AG04449 (cell line): Measurements from ENCODE around the gene LRTM2.

Source experiments
- CTCF ChIA-PET: fragments of 350-600 bp; formaldehyde crosslinking; extraction: SDS; loops from one replicate; lab custom pipeline; 2021; ENCODE audit warnings: antibody characterized with exemption; lab: Yijun Ruan, JAX
- POLR2A ChIA-PET: fragments of 400-600, 350-600 bp; formaldehyde crosslinking; extraction: SDS; loops from one replicate; lab custom pipeline; 2020; ENCODE audit warnings: antibody characterized with exemption, inconsistent platforms; lab: Yijun Ruan, JAX
- DNase-seq: peaks from one replicate; pipeline ENCODE4 v3.0.0-alpha.2; 2010; ENCODE audit warnings: low read depth, low spot score
- H3K4me3 ChIP-seq: 2 replicates; pipeline ENCODE4 v1.5.1; 2011; ENCODE audit warnings: low read depth, mild to moderate bottlenecking, control low read depth, low read length
- TF ChIP-seq, protein P1 (sequence below): IDR thresholded peaks from one replicate; pipeline ENCODE4 v1.5.1; 2011; ENCODE audit warnings: mild to moderate bottlenecking, moderate library complexity, low read length, control low read depth, inconsistent platforms; ENCODE audit not compliant: insufficient read depth; ENCODE audit errors: missing control alignments

LRTM2 gene

DNA sequence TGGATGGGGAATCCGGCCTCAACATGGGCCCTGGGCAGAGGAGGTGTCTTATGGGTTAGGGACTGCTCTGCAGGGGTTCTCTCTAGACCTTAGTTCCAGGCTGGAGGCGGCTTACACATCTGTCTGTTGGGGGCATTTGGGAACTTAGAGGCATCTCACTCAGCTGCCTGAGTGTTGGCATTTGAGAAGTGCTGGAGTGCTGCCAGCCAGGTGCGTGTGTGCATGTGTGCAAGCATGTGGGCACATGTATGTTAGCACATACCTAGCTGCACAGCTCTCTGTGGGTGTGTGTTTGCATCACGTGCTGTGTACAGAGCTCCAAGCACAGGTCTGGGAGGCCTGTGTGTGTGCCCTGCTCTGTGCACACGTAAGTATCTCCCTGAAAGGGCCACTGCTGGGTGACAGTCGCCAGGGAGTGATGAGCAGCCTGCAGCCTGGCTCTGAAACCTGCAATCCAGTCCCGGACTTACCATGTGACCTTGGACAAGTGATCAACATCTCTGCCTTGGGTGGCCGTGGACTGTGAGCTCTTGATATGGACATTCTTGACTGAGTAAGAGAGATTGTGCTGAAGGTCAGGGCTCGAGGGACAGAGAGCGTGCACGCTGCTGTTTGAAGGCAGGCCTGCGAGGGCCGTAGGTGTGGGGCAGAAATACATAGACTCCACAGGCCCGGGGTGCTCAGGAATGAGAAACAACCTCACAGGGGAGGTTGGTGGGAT, 5.2 kb downstream of the LRTM2 start:
- no peak overlapping the region for H3K4me3 ChIP-seq
- ChIA-PET CTCF (interaction anchor here (1.9 kb wide), 1 partner anchor 115 kb away, joined by 4 read pairs; no protein-coding TSS in a partner anchor), POLR2A (no interaction called here)
- no peak for DNase-seq
- TF ChIP-seq, protein P1, sequence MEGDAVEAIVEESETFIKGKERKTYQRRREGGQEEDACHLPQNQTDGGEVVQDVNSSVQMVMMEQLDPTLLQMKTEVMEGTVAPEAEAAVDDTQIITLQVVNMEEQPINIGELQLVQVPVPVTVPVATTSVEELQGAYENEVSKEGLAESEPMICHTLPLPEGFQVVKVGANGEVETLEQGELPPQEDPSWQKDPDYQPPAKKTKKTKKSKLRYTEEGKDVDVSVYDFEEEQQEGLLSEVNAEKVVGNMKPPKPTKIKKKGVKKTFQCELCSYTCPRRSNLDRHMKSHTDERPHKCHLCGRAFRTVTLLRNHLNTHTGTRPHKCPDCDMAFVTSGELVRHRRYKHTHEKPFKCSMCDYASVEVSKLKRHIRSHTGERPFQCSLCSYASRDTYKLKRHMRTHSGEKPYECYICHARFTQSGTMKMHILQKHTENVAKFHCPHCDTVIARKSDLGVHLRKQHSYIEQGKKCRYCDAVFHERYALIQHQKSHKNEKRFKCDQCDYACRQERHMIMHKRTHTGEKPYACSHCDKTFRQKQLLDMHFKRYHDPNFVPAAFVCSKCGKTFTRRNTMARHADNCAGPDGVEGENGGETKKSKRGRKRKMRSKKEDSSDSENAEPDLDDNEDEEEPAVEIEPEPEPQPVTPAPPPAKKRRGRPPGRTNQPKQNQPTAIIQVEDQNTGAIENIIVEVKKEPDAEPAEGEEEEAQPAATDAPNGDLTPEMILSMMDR = no peak

DNA sequence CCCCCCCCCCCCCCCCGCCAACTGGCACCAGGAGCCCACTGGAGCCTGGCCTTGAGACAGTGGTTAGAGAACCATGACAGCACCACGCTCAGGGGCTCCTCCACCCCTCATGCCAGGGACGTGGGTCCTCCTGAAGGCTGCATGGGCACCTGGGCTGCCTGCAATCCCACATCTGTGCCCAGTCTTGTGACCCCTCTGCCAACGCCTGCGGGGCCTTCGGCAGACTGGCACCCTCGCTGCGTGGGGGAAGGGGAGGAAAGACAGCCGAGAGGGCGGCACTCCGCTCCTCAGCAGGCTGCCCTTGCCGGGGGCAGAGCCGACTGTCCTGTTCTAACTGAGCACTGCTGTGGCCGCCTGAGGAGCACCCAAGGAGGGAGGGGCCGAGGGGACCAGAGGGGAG, 6.0 kb downstream of the LRTM2 start:
- TF ChIP-seq, protein P1 = no peak
- CTCF ChIA-PET = interaction anchor here (1.9 kb wide), 1 partner anchor 114 kb away, joined by 4 read pairs; no protein-coding TSS in a partner anchor
- POLR2A ChIA-PET = no interaction called here
- H3K4me3 ChIP-seq = no peak overlapping the region
- no peak for DNase-seq

DNA sequence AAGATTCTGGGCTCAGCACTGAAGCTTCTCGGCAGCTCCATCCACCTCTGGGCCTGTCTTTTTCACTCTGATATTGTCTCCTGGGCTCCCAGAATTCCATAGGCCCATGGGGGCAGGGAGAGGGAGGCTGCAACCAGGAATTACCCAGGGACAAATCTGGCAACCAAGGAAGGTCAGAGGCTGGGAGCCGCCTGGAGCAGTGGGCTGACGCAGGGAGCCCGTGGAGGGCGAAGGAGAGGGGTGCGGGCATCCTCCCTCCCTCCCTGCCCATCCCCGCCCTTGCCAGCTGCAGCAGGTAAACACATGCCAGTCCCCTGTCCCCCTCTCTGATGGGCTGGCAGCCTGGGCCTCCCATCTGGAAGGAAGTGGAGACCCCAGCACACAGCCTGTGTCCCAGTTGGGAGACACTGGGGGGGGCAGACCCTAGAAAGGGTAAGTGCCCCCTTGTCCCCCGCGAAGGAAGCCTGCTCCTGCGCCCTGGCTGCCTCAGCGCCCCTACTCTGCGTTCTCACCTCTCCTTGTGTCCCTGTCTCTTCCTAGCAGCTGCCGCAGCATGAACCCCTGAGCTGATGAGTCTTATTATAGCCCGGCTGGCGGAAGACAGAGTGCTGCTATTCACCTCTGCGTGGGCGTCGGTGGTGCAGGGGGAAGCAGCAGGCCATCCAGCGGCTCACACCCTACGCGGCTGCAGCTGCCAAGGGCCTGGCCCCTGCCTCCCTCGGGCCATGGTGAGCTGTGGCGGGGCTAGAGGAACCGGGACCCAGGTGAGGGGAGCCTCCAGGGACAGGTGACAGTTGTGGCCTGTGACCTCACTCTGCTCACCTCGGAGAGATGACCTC, 6.7 kb downstream of the LRTM2 start:
- no peak overlapping the region for H3K4me3 ChIP-seq
- DNase-seq = no peak
- POLR2A ChIA-PET = no interaction called here
- TF ChIP-seq, protein P1 = no peak
- CTCF ChIA-PET = interaction anchor here (1.9 kb wide), 1 partner anchor 113 kb away, joined by 4 read pairs; no protein-coding TSS in a partner anchor

DNA sequence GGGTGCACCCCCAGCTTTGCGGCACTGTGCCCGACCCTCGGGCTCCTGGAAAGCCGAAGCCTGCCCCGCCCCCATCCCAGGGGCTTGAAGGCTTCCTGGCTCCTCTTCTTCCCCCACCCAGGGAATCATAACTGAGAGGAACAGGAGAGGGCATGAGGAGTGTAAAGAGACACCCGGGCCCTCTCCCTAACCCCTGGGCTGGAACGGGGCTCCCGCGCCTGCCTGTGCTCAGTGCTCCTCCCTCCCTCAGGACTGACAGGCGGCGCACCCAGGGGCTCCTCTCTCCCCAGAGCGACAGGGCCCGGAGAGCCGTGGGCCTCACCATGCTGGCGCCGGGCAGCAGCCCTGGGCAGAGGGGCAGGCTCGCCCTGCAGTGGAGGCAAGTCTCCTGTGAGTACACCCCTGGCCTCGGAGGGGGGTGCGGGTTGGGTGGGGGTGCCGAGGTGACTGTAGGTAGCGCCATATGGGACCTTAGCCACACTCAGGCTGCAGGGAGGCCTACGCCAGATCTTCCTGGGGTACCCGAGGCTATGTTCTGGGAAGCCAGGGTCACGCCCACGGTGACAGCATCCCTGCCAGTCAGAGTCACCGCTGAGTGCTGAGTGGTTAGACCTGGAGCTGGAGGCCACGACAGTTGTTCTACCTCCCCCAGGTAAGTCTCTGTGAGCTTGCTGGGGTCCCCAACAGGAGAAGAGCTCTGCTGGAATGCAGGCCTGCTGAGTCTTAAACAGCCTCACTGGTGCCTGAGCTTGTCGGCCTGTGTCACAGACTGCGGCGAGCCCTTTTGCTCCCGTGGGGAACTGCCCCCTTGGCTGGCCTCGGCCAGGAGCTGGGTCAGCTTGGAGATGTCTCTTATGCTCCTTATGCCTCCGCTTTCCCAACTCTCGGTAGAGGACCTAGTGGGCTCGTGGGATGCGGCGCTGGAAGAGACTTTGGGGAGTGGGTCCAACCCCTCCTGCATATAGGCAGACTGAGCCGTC, 7.8 kb downstream of the LRTM2 start:
- ChIA-PET CTCF (interaction anchor here (1.8 kb wide), 1 partner anchor 112 kb away, joined by 9 read pairs; no protein-coding TSS in a partner anchor), POLR2A (no interaction called here)
- H3K4me3 ChIP-seq = no peak overlapping the region
- TF ChIP-seq, protein P1 = no peak
- no peak for DNase-seq

DNA sequence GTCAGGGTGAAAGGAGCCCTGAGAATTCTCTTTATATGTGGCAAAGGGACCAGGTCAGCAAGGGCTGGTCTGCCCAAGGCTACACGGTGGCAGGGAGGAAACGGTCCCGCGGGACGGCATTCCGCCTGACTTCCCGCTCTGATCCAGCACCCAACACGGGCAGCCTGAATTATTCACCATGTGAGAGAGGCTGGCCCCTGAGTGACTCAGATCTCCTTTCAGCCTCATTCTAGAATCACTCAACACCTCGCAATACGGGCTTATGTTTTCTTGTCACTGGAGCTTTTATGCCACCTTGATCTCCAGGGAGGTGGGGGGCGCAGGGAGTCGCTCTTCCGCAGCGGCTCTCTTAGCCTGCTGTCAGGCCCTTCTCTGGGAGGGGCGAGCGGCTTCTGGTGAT, 8.5 kb downstream of the LRTM2 start:
- no peak for DNase-seq
- CTCF ChIA-PET = interaction anchor here (1.8 kb wide), 1 partner anchor 111 kb away, joined by 9 read pairs; no protein-coding TSS in a partner anchor

More for the DNA sequence above, 8.5 kb downstream of the LRTM2 start:
- POLR2A ChIA-PET = no interaction called here
- TF ChIP-seq, protein P1 = no peak
- H3K4me3 ChIP-seq = no peak overlapping the region
